Measurements from ENCODE around the gene ADAMTS2. TPM values are rescaled to one million over a fixed set of nuclear protein-coding genes. Genes with fewer than 3 reads are reported as not detected.

Gene ADAMTS2
- total and polyA plus RNA-seq, 2 donors (not counting 3 experiments of a cell fraction or from before 2014, with no cell fraction given): not detected

GRCh38 chr5:179316982-179317381, 28.3 kb downstream of the ADAMTS2 start:
- no peak for FAIRE-seq

GRCh38 chr5:179316111-179316551, 29.1 kb downstream of the ADAMTS2 start:
- FAIRE-seq: no peak
- Histone ChIP-seq H3K4me3 (replicated peaks in 1 of 3; ENCODE audit: insufficient read depth in 1 of 3, low read depth in 1 of 3, low read length in 3 of 3) (no peak overlapping the region), H3K9ac (replicated peaks; ENCODE audit: extremely low read depth, insufficient read depth, low read length) (no peak overlapping the region), H3K79me2 (ENCODE audit: control insufficient read depth, insufficient read depth, low read length) (no peaks in the 10 kb centered on the region), H4K20me1 (replicated peaks; ENCODE audit: control insufficient read depth, extremely low read depth, insufficient read depth, low read length) (no peaks in the 10 kb centered on the region), H3K9me3 (replicated peaks; ENCODE audit: control insufficient read depth, insufficient read depth, low read length) (peaks cover 2% of the 10 kb centered on the region), H2AFZ (ENCODE audit: low read depth, low read length) (no peak overlapping the region), H3K4me2 (ENCODE audit: insufficient read depth, low read length) (no peak overlapping the region), H3K36me3 (ENCODE audit: control insufficient read depth in 2 of 2, extremely low read depth in 1 of 2, insufficient read depth in 2 of 2, low read length in 2 of 2) (no peaks in the 10 kb centered on the region), H3K27me3 (ENCODE audit: control insufficient read depth in 2 of 2, insufficient read depth in 2 of 2, low read length in 2 of 2) (no peaks in the 10 kb centered on the region), H3K4me1 (ENCODE audit: control insufficient read depth, extremely low read depth, insufficient read depth, low read length) (no peaks in the 10 kb centered on the region), H3K27ac (ENCODE audit: insufficient read depth, low read depth, low read length) (no peak overlapping the region), H3K9me1 (replicated peaks; ENCODE audit: control insufficient read depth, extremely low read depth, insufficient read depth, low read length) (no peaks in the 10 kb centered on the region)
- intact Hi-C loops (cut with micrococcal nuclease) (no loop called here), dilution Hi-C loops (cut with MboI; ENCODE audit: extremely low pct_ligation_motif_present, low sequenced_read_pairs) (no loop called here)
- CTCF ChIA-PET: no interaction called here
- DNase-seq (ENCODE audit: low read depth, low spot score): no peak
- TF ChIP-seq FOS (IDR thresholded peaks at IDR 0.05; ENCODE audit: borderline replicate concordance, insufficient read depth, low read length): no peak
- TF ChIP-seq MYC (IDR thresholded peaks at IDR 0.05; ENCODE audit: low read depth, low read length): no peak
- no peak for TF ChIP-seq EZH2 (IDR thresholded peaks at IDR 0.05; ENCODE audit: borderline replicate concordance, low read depth, low read length, severe bottlenecking)
- no peak for TF ChIP-seq POLR2AphosphoS5 (IDR thresholded peaks at IDR 0.05; ENCODE audit: insufficient read depth, low read depth, low read length)
- no peak for TF ChIP-seq POLR2A (IDR thresholded peaks at IDR 0.05; ENCODE audit: low read depth, low read length)
- TF ChIP-seq MAX (IDR thresholded peaks at IDR 0.05; ENCODE audit: insufficient read depth, insufficient read length): no peak
- TF ChIP-seq CTCF (IDR thresholded peaks at IDR 0.05; ENCODE audit: extremely low read depth in 1 of 2, insufficient read depth in 1 of 2, low read depth in 1 of 2, low read length in 2 of 2): no peak
- TF ChIP-seq GATA2 (IDR thresholded peaks at IDR 0.05; ENCODE audit: insufficient read depth, insufficient read length, low read depth, low read length): no peak
- no peak for TF ChIP-seq JUN (IDR thresholded peaks at IDR 0.05; ENCODE audit: borderline replicate concordance, insufficient read depth, insufficient read length, low read depth)
- BruUV-seq (replicated peaks): no TSS peak
- POLR2A ChIA-PET: no interaction called here

More at GRCh38 chr5:179316982-179317381, 28.3 kb downstream of the ADAMTS2 start:
- no TSS peak for BruUV-seq (replicated peaks)
- H3K79me2 ChIP-seq (ENCODE audit: control insufficient read depth, insufficient read depth, low read length): no peaks in the 10 kb centered on the region
- H2AFZ ChIP-seq (ENCODE audit: low read depth, low read length): no peak overlapping the region
- H3K27ac ChIP-seq (ENCODE audit: insufficient read depth, low read depth, low read length): no peak overlapping the region
- no peaks in the 10 kb centered on the region for H3K4me1 ChIP-seq (ENCODE audit: control insufficient read depth, extremely low read depth, insufficient read depth, low read length)
- no peaks in the 10 kb centered on the region for H3K27me3 ChIP-seq (ENCODE audit: control insufficient read depth in 2 of 2, insufficient read depth in 2 of 2, low read length in 2 of 2)
- ChIA-PET CTCF (no interaction called here), POLR2A (no interaction called here)
- no peak overlapping the region for H3K9ac ChIP-seq (replicated peaks; ENCODE audit: extremely low read depth, insufficient read depth, low read length)
- no peak overlapping the region for H3K4me2 ChIP-seq (ENCODE audit: insufficient read depth, low read length)
- H3K36me3 ChIP-seq (ENCODE audit: control insufficient read depth in 2 of 2, extremely low read depth in 1 of 2, insufficient read depth in 2 of 2, low read length in 2 of 2): no peaks in the 10 kb centered on the region
- H4K20me1 ChIP-seq (replicated peaks; ENCODE audit: control insufficient read depth, extremely low read depth, insufficient read depth, low read length): no peaks in the 10 kb centered on the region
- intact Hi-C loops (cut with micrococcal nuclease) (no loop called here), dilution Hi-C loops (cut with MboI; ENCODE audit: extremely low pct_ligation_motif_present, low sequenced_read_pairs) (no loop called here)
- TF ChIP-seq EZH2 (IDR thresholded peaks at IDR 0.05; ENCODE audit: borderline replicate concordance, low read depth, low read length, severe bottlenecking) (no peak), MYC (IDR thresholded peaks at IDR 0.05; ENCODE audit: low read depth, low read length) (no peak), MAX (IDR thresholded peaks at IDR 0.05; ENCODE audit: insufficient read depth, insufficient read length) (no peak)
- DNase-seq (ENCODE audit: low read depth, low spot score): no peak
- no peaks in the 10 kb centered on the region for H3K9me1 ChIP-seq (replicated peaks; ENCODE audit: control insufficient read depth, extremely low read depth, insufficient read depth, low read length)
- no peak overlapping the region for H3K4me3 ChIP-seq (replicated peaks in 1 of 3; ENCODE audit: insufficient read depth in 1 of 3, low read depth in 1 of 3, low read length in 3 of 3)
- H3K9me3 ChIP-seq (replicated peaks; ENCODE audit: control insufficient read depth, insufficient read depth, low read length): no peaks in the 10 kb centered on the region
